HepG2 (cell line): ENCODE results near the gene CDCP1. TPM values are rescaled to one million over a fixed set of nuclear protein-coding genes. Genes with fewer than 3 reads are reported as not detected.
A peak's percentile ranks its signal among the peaks of the same experiment; 100 is the strongest.

Experiments
- ATAC-seq: fragments of 200-7000 bp; cut with Tn5 transposase; 3 replicates; pipeline ENCODE4 v1.9.1; 2020; ENCODE audit warnings: mild to moderate bottlenecking, moderate library complexity
- BruUV-seq: library from RNA; stranded (reverse); fragments of 400-500 nt; replicated peaks from 2 replicates; lab custom pipeline; 2021; lab: Mats Ljungman, UMichigan
- CTCF ChIA-PET: fragments of 300-600 bp; formaldehyde crosslinking; extraction: SDS; loops from one replicate; lab custom pipeline; 2021; ENCODE audit warnings: low total read pairs, inconsistent platforms, low intra/inter-chr PET ratio; lab: Yijun Ruan, JAX
- POLR2A ChIA-PET: fragments of 350-600 bp; sonication (Branson Sonifier 250); formaldehyde crosslinking; loops from one replicate; lab custom pipeline; 2020; ENCODE audit warnings: antibody characterized with exemption, inconsistent platforms; lab: Yijun Ruan, JAX
- DNase-seq: peaks from one replicate; pipeline ENCODE4 v3.0.0-alpha.2; 2015; ENCODE audit warnings: low spot score
- FAIRE-seq: peaks from 3 replicates; lab custom pipeline; 2011; peaks lifted over from hg19 to GRCh38; lab: Jason Lieb, UNC
- H2AFZ ChIP-seq: one replicate; pipeline ENCODE4 v1.6.1; 2011; ENCODE audit warnings: low read length, inconsistent platforms
- H3K27ac ChIP-seq: fragments of 300-600 bp; 3 replicates; pipeline ENCODE4 v1.8.0; 2011; ENCODE audit warnings: mixed run types, mild to moderate bottlenecking, mixed read lengths, low read length, inconsistent platforms; ENCODE audit not compliant: insufficient read depth; ENCODE audit errors: extremely low read length
- H3K27me3 ChIP-seq, 2 experiments: fragments of 200-600 bp in 1 of 2; 2 replicates in 1 of 2; 3 replicates in 1 of 2; pipeline versions ENCODE4 v1.6.0 to v1.8.0; 2011; ENCODE audit warnings: low read length in 2 of 2, mild to moderate bottlenecking in 2 of 2, moderate library complexity in 2 of 2, inconsistent platforms in 1 of 2; ENCODE audit not compliant: insufficient read depth in 2 of 2, control insufficient read depth in 1 of 2
- H3K36me3 ChIP-seq, 2 experiments: fragments of 200-600 bp in 1 of 2; replicated peaks in 1 of 2; 2 replicates in 1 of 2; 3 replicates in 1 of 2; pipeline versions ENCODE4 v1.5.1 to v1.8.0; 2011; ENCODE audit warnings: low read length in 2 of 2, inconsistent platforms in 1 of 2; ENCODE audit not compliant: insufficient read depth in 2 of 2, control insufficient read depth in 1 of 2
- H3K4me1 ChIP-seq: 2 replicates; pipeline ENCODE4 v1.5.1; 2012; ENCODE audit warnings: low read length, inconsistent platforms; ENCODE audit not compliant: insufficient read depth
- H3K4me2 ChIP-seq: 2 replicates; pipeline ENCODE4 v1.6.0; 2011; ENCODE audit warnings: low read depth, low read length, inconsistent platforms
- H3K4me3 ChIP-seq, 3 experiments: fragments of 200-600 bp in 1 of 3; sonication (generic), shearing (Covaris generic) in 1 of 3; replicated peaks in 1 of 3; 2 replicates each; pipeline ENCODE4 v1.5.1; 2011 to 2016; ENCODE audit warnings: low read length in 3 of 3, inconsistent platforms in 2 of 3, low read depth in 2 of 3, mild to moderate bottlenecking in 2 of 3, control low read depth in 1 of 3, mixed read lengths in 1 of 3; ENCODE audit not compliant: insufficient read depth in 1 of 3
- H3K79me2 ChIP-seq: one replicate; pipeline ENCODE4 v1.6.1; 2011; ENCODE audit warnings: low read length, inconsistent platforms; ENCODE audit not compliant: insufficient read depth
- H3K9ac ChIP-seq: 2 replicates; pipeline ENCODE4 v1.6.0; 2011; ENCODE audit warnings: mild to moderate bottlenecking, low read depth, low read length, inconsistent platforms; ENCODE audit not compliant: insufficient read depth
- H3K9me3 ChIP-seq: 2 replicates; pipeline ENCODE4 v1.5.1; 2012; ENCODE audit warnings: mild to moderate bottlenecking, low read length
- H4K20me1 ChIP-seq: 2 replicates; pipeline ENCODE4 v1.6.0; 2011; ENCODE audit warnings: inconsistent platforms, mild to moderate bottlenecking, low read length, moderate library complexity; ENCODE audit not compliant: insufficient read depth
- CHD2 ChIP-seq: IDR thresholded peaks from 2 replicates; pipeline ENCODE4 v1.6.1; 2011; ENCODE audit warnings: low read depth, low read length, improper control_type of control experiment
- ETV5 ChIP-seq: IDR thresholded peaks from 2 replicates; pipeline ENCODE4 v1.6.1; 2018; ENCODE audit warnings: missing biosample characterization, missing genetic modification reagents, inconsistent platforms, borderline replicate concordance
- FUBP1 ChIP-seq: sonication (generic); formaldehyde crosslinking; IDR thresholded peaks from 2 replicates; pipeline ENCODE4 v1.5.1; 2020; ENCODE audit warnings: missing genetic modification reagents, mild to moderate bottlenecking, borderline replicate concordance
- HOXA5 ChIP-seq: sonication (generic); formaldehyde crosslinking; IDR thresholded peaks from 2 replicates; pipeline ENCODE4 v1.4.0; 2020; ENCODE audit warnings: missing genetic modification reagents
- KAT2B ChIP-seq: fragments of 150-350 bp; IDR thresholded peaks from 2 replicates; pipeline ENCODE4 v1.6.1; 2014; ENCODE audit warnings: low read depth, low read length, borderline replicate concordance
- PHF5A ChIP-seq: IDR thresholded peaks from one replicate; pipeline ENCODE4 v1.6.1; 2018; ENCODE audit warnings: low read depth, missing genetic modification reagents; ENCODE audit not compliant: unreplicated experiment
- RARA ChIP-seq: IDR thresholded peaks from 2 replicates; pipeline ENCODE4 v1.6.1; 2016; ENCODE audit warnings: missing genetic modification reagents, missing compliant biosample characterization
- ZNF792 ChIP-seq: IDR thresholded peaks from 2 replicates; pipeline ENCODE4 v1.6.1; 2016
- WGBS: methylation state at CpG from one replicate; pipeline ENCODE4 v1.1.6; 2017; ENCODE audit warnings: low lambda C conversion rate; 5-methylcytosine and 5-hydroxymethylcytosine counted together
- in situ Hi-C: cut with HindIII; loops from 2 replicates; pipeline ENCODE4 v1.10.0; 2017; ENCODE audit warnings: low pct_unique_long_range_greater_than_20kb; ENCODE audit not compliant: extremely low pct_ligation_motif_present
- intact Hi-C: fragments of 100-400 bp; cut with micrococcal nuclease; formaldehyde crosslinking; loops from one replicate; pipeline ENCODE4 v1.10.0; 2022; ENCODE audit not compliant: unreplicated experiment
- polyA plus RNA-seq, 8 experiments: library from polyadenylated mRNA; depleted of rRNA in 3 of 8; stranded (reverse) in 7 of 8; unstranded in 1 of 8; fragments of >200 nt; fragmentation: Illumina TruSeq in 4 of 8; extraction: Trizol in 4 of 8; gene quantifications; 2 replicates each; pipeline versions ENCODE4 v1.2.1 to v1.2.3, GENCODE V29; 2011 to 2016; ENCODE audit warnings: low read depth in 4 of 8, missing spikeins in 1 of 8, mixed read lengths in 1 of 8; ENCODE audit not compliant: insufficient read depth in 1 of 8
- total RNA-seq, 5 experiments: library from RNA; depleted of rRNA; stranded (reverse); fragments of >200 nt; fragmentation: Illumina TruSeq; extraction: Trizol; gene quantifications; 2 replicates each; pipeline ENCODE4 v1.2.3, GENCODE V29; 2016; ENCODE audit warnings: low read depth in 1 of 5

Gene CDCP1
- total and polyA plus RNA-seq, 2 of the 13 experiments (the other 11 are each of a cell fraction or from before 2014, with no cell fraction given) = 0.11 to 0.18 TPM

GRCh38 chr3:45060165-45060892 lies 85.8 kb downstream of the CDCP1 start:
- intact Hi-C loops = no loop called here
- no TSS peak for BruUV-seq
- TF ChIP-seq RARA (CRISPR knock-in tag) (no peak), ETV5 (no peak), FUBP1 (CRISPR knock-in tag) (no peak), KAT2B (peak; percentile 79), PHF5A (CRISPR knock-in tag) (no peak), CHD2 (no peak), HOXA5 (CRISPR knock-in tag) (no peak), ZNF792 (no peak)
- in situ Hi-C loops = no loop called here
- Histone ChIP-seq H3K4me2 (no peak overlapping the region), H3K27me3 (no peaks in the 10 kb centered on the region; a peak in 1 of 5 replicates), H3K9ac (no peak overlapping the region), H4K20me1 (no peaks in the 10 kb centered on the region), H2AFZ (no peak overlapping the region), H3K4me1 (peaks cover 7% of the 10 kb centered on the region; the same call in 1 of the 2 replicates), H3K9me3 (no peaks in the 10 kb centered on the region), H3K79me2 (no peaks in the 10 kb centered on the region), H3K36me3 (no peaks in the 10 kb centered on the region), H3K27ac (no peak overlapping the region), H3K4me3 (no peak overlapping the region)
- ChIA-PET CTCF (no interaction called here), POLR2A (no interaction called here)
- no peak; the same call in 2 of the 3 replicates for ATAC-seq
- no peak for DNase-seq
- no peak for FAIRE-seq
- WGBS = 2% methylated on average over 4 of the region's 4 CpGs
